WTC11 (cell line): ENCODE results near the gene SYPL2. TPM values are rescaled to one million over a fixed set of nuclear protein-coding genes. Genes with fewer than 3 reads are reported as not detected.

Experiments
- ATAC-seq: fragments of 200-7000 bp; cut with Tn5 transposase; 2 replicates; pipeline ENCODE4 v1.10.0; 2021; ENCODE audit warnings: mild to moderate bottlenecking, moderate library complexity
- CTCF ChIA-PET: fragments of 300-600 bp; sonication (Branson Sonifier 250); formaldehyde crosslinking; loops from one replicate; lab custom pipeline; 2021; ENCODE audit warnings: antibody characterized with exemption; lab: Charles Lee
- POLR2A ChIA-PET: fragments of 350-600 bp; sonication (Branson Sonifier 250); formaldehyde crosslinking; loops from one replicate; lab custom pipeline; 2021; ENCODE audit warnings: antibody characterized with exemption; lab: Charles Lee
- DNase-seq: peaks from one replicate; pipeline ENCODE4 v3.0.0; 2021; ENCODE audit warnings: low spot score
- H3K27ac Mint-ChIP-seq: 2 replicates; pipeline ENCODE4 v1.8.0; 2021; ENCODE audit warnings: mixed read lengths
- H3K27me3 Mint-ChIP-seq: 2 replicates; pipeline ENCODE4 v1.8.0; 2021; ENCODE audit warnings: low read depth, mild to moderate bottlenecking, moderate library complexity, mixed read lengths
- H3K36me3 Mint-ChIP-seq: 2 replicates; pipeline ENCODE4 v1.8.0; 2021; ENCODE audit warnings: mixed read lengths
- H3K4me1 Mint-ChIP-seq: 2 replicates; pipeline ENCODE4 v1.8.0; 2022; ENCODE audit warnings: mixed read lengths
- H3K4me3 Mint-ChIP-seq: 2 replicates; pipeline ENCODE4 v1.8.0; 2021; ENCODE audit warnings: mild to moderate bottlenecking, moderate library complexity, mixed read lengths
- H3K9me3 Mint-ChIP-seq: 2 replicates; pipeline ENCODE4 v1.8.0; 2021; ENCODE audit warnings: mixed read lengths
- AFF4 ChIP-seq: sonication (generic); formaldehyde crosslinking; IDR thresholded peaks from 2 replicates; pipeline ENCODE4 v1.8.1; 2023; ENCODE audit warnings: mild to moderate bottlenecking, missing genetic modification reagents, borderline replicate concordance
- ERG ChIP-seq: fragments of 250-450 bp; sonication (Bioruptor Pico); IDR thresholded peaks from 2 replicates; pipeline ENCODE4 v1.8.0; 2021; ENCODE audit warnings: mild to moderate bottlenecking
- FOXP1 ChIP-seq: sonication (generic); formaldehyde crosslinking; IDR thresholded peaks from 2 replicates; pipeline ENCODE4 v1.8.0; 2022; ENCODE audit warnings: missing genetic modification reagents, mild to moderate bottlenecking, moderate library complexity, borderline replicate concordance
- JAZF1 ChIP-seq: fragments of 250-450 bp; sonication (Bioruptor Pico); IDR thresholded peaks from 2 replicates; pipeline ENCODE4 v1.9.0; 2021; ENCODE audit warnings: moderate library complexity, mild to moderate bottlenecking, inconsistent platforms
- MLX ChIP-seq: sonication (generic); formaldehyde crosslinking; IDR thresholded peaks from 2 replicates; pipeline ENCODE4 v1.8.1; 2023; ENCODE audit warnings: mild to moderate bottlenecking, missing genetic modification reagents, moderate library complexity
- NR3C1 ChIP-seq: sonication (generic); formaldehyde crosslinking; conservative IDR thresholded peaks from 2 replicates; pipeline ENCODE4 v1.8.1; 2023; ENCODE audit warnings: low read depth, mild to moderate bottlenecking, missing genetic modification reagents
- RORB ChIP-seq: fragments of 250-450 bp; sonication (Bioruptor Pico); IDR thresholded peaks from 2 replicates; pipeline ENCODE4 v1.9.0; 2021; ENCODE audit warnings: mild to moderate bottlenecking
- SOX15 ChIP-seq: fragments of 250-450 bp; sonication (Bioruptor Pico); IDR thresholded peaks from 2 replicates; pipeline ENCODE4 v1.9.0; 2021; ENCODE audit warnings: mild to moderate bottlenecking
- USF2 ChIP-seq: sonication (generic); formaldehyde crosslinking; IDR thresholded peaks from 2 replicates; pipeline ENCODE4 v1.8.1; 2023; ENCODE audit warnings: mild to moderate bottlenecking, missing genetic modification reagents, moderate library complexity
- ZNF263 ChIP-seq: sonication (generic); formaldehyde crosslinking; IDR thresholded peaks from 2 replicates; pipeline ENCODE4 v1.8.1; 2022; ENCODE audit warnings: low read depth, mild to moderate bottlenecking, moderate library complexity, missing genetic modification reagents
- ZNF317 ChIP-seq: sonication (generic); formaldehyde crosslinking; IDR thresholded peaks from 2 replicates; pipeline ENCODE4 v1.8.1; 2023; ENCODE audit warnings: low read depth, mild to moderate bottlenecking, moderate library complexity, missing genetic modification reagents, borderline replicate concordance
- ZNF423 ChIP-seq: fragments of 250-450 bp; sonication (Bioruptor Pico); IDR thresholded peaks from 2 replicates; pipeline ENCODE4 v2.1.2; 2022; ENCODE audit warnings: mild to moderate bottlenecking, moderate library complexity
- ZNF425 ChIP-seq: fragments of 250-450 bp; sonication (Bioruptor Pico); conservative IDR thresholded peaks from 2 replicates; pipeline ENCODE4 v1.9.0; 2021; ENCODE audit warnings: mild to moderate bottlenecking
- ZSCAN18 ChIP-seq: fragments of 250-450 bp; sonication (Bioruptor Pico); IDR thresholded peaks from 2 replicates; pipeline ENCODE4 v2.1.2; 2022; ENCODE audit warnings: mild to moderate bottlenecking, moderate library complexity
- total RNA-seq: library from RNA; stranded (reverse); gene quantifications from 3 replicates; pipeline ENCODE4 v1.2.3, GENCODE V29; 2021
- TF ChIP-seq, protein P1 (sequence below): fragments of 250-450 bp; sonication (Bioruptor Pico); IDR thresholded peaks from 2 replicates; pipeline ENCODE4 v1.9.0; 2021; ENCODE audit warnings: moderate library complexity, mild to moderate bottlenecking, inconsistent platforms, borderline replicate concordance

Gene SYPL2
- total RNA-seq, 1 experiment from 2014 or later, result 3.7 TPM

DNA sequence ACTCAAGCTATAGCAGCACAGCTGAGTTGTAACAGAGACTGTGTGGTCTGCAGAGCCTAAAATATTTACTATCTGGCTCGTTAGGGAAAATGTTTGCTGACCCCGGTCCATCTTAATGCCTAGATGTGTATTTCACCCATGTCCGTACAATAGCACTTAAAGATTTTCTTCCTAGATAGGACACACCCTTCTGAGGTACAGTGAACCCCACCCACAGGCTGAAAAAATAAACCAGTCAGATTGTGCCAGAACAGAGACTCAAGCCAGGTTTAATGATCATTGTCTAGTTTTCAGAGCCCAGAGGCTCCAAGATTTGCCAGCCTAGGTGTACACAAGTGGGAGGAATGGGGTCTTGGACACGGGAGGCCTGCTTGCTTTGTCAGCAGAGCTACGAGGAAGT, 37.6 kb downstream of the SYPL2 start (continued):
- no peak for TF ChIP-seq ZNF425

- ChIA-PET CTCF (interaction anchor here (1.0 to 7.6 kb wide), 5 partner anchors 7 to 26 kb away, joined by 3 to 128 read pairs (median 9); partner anchors contain the start of gene CYB561D1), POLR2A (no interaction called here)
- DNase-seq (no peak), ATAC-seq (no peak)
- Mint-ChIP-seq H3K9me3 (no peaks in the 10 kb centered on the region), H3K36me3 (no peaks in the 10 kb centered on the region), H3K27me3 (peaks cover 29% of the 10 kb centered on the region), H3K27ac (no peak overlapping the region), H3K4me3 (no peak overlapping the region), H3K4me1 (peaks cover 13% of the 10 kb centered on the region)
- no peak for TF ChIP-seq ZNF317 (CRISPR knock-in tag)
- TF ChIP-seq NR3C1 (CRISPR knock-in tag), result no peak
- TF ChIP-seq, protein P1, sequence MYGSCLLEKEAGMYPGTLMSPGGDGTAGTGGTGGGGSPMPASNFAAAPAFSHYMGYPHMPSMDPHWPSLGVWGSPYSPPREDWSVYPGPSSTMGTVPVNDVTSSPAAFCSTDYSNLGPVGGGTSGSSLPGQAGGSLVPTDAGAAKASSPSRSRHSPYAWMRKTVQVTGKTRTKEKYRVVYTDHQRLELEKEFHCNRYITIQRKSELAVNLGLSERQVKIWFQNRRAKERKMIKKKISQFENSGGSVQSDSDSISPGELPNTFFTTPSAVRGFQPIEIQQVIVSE (CRISPR knock-in tag), result no peak
Observed at GRCh38 chr1:109504974-109505373, 38.6 kb downstream of the SYPL2 start.

DNA sequence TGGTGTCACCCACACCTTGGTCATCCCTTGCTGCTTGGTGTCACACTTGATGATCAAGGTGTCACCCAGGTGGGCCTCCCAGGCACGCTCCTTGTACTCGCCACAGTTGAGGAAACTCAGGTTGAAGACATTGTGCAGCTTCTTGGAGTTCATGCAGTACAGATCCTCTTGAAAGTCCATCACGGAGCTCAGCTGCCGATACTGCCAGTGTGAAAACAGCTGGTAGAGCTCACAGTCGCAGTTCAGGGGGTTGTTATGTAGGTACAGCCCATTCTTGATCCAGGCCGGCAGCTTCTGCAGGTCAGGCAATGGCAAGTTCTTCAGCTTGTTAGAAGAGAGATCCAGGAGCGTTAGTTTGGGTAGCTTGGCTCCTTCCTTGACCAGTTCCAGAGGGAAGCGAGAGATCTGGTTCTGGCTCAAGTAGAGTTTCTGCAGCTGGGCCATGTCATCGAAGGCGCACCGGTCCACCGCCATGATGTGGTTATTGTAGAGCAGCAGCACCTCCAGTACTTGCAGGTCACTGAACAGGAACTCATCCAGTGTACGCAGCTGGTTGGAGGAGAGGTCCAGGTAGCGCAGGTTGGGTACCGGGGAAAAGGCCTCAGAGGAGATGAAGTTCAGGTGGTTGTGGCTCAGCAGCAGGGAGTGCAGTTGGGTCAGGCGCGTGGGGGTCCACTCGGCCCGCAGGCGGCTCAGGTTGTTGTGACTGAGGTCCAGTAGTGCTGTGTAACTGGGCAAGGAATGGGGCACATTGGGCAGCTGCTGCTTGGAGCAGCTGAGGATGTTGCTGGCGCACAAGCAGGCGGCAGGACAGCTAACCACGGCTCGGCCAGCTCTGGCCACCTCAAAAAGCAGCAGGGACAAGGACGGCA, 41.9 kb downstream of the SYPL2 start:
- H3K4me3 Mint-ChIP-seq, result peak overlapping the region; percentile 84
- H3K9me3 Mint-ChIP-seq, result no peaks in the 10 kb centered on the region
- ChIA-PET POLR2A (no interaction called here), CTCF (interaction anchor here (1.3 to 7.6 kb wide), 5 partner anchors 10 to 123 kb away, joined by 8 to 128 read pairs (median 45); partner anchors contain the start of gene CYB561D1)
- peaks cover 16% of the 10 kb centered on the region for H3K4me1 Mint-ChIP-seq
- H3K27ac Mint-ChIP-seq, result no peak overlapping the region
- no peak for ATAC-seq
- peaks cover 54% of the 10 kb centered on the region for H3K27me3 Mint-ChIP-seq
- TF ChIP-seq FOXP1 (CRISPR knock-in tag) (no peak), ZNF263 (CRISPR knock-in tag) (no peak), SOX15 (CRISPR knock-in tag) (no peak), AFF4 (CRISPR knock-in tag) (no peak), RORB (CRISPR knock-in tag) (no peak)
- no peak for DNase-seq
- no peaks in the 10 kb centered on the region for H3K36me3 Mint-ChIP-seq

DNA sequence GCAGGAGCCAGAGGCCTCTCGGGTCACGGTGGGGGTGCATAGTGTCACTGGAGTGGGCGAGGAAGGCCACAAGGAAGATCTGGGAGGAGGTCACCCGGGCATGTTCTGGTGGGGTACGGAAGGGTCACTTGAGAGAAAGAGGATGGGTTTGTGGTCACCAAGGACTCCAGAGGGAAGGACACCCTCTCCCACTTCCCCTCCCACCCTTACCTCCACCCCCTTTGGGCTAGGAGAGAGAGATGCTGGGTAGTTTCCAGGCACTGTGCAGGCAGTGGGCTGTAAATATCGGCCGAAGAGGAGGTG, 42.5 kb downstream of the SYPL2 start:
- Mint-ChIP-seq H3K27ac (no peak overlapping the region), H3K4me1 (peaks cover 16% of the 10 kb centered on the region), H3K9me3 (no peaks in the 10 kb centered on the region), H3K36me3 (no peaks in the 10 kb centered on the region), H3K4me3 (peak overlapping the region; percentile 84), H3K27me3 (peaks cover 54% of the 10 kb centered on the region)
- CTCF ChIA-PET, result interaction anchor here (0.8 to 7.6 kb wide), 7 partner anchors 11 to 122 kb away, joined by 4 to 128 read pairs (median 24); partner anchors contain the start of genes ATXN7L2 and CYB561D1
- ATAC-seq (no peak), DNase-seq (no peak)
- POLR2A ChIA-PET, result interaction anchor here (1.0 to 1.1 kb wide), 2 partner anchors 25 to 154 kb away, joined by 3 read pairs; no protein-coding TSS in a partner anchor
- TF ChIP-seq ZSCAN18 (CRISPR knock-in tag), result no peak
- no peak for TF ChIP-seq ZNF423 (CRISPR knock-in tag)
- no peak for TF ChIP-seq MLX (CRISPR knock-in tag)
- TF ChIP-seq ERG, result no peak
- no peak for TF ChIP-seq JAZF1 (CRISPR knock-in tag)
- TF ChIP-seq ZNF317 (CRISPR knock-in tag), result no peak
- TF ChIP-seq USF2 (CRISPR knock-in tag), result no peak
